HepG2 (cell line): ENCODE results near the gene SSNA1. TPM values are rescaled to one million over a fixed set of nuclear protein-coding genes. Genes with fewer than 3 reads are reported as not detected.

Experiments
- ATAC-seq: fragments of 200-7000 bp; cut with Tn5 transposase; 3 replicates; pipeline ENCODE4 v1.9.1; 2020; ENCODE audit warnings: mild to moderate bottlenecking, moderate library complexity
- BruUV-seq: library from RNA; stranded (reverse); fragments of 400-500 nt; replicated peaks from 2 replicates; lab custom pipeline; 2021; lab: Mats Ljungman, UMichigan
- CTCF ChIA-PET: fragments of 300-600 bp; formaldehyde crosslinking; extraction: SDS; loops from one replicate; lab custom pipeline; 2021; ENCODE audit warnings: low total read pairs, inconsistent platforms, low intra/inter-chr PET ratio; lab: Yijun Ruan, JAX
- POLR2A ChIA-PET: fragments of 350-600 bp; sonication (Branson Sonifier 250); formaldehyde crosslinking; loops from one replicate; lab custom pipeline; 2020; ENCODE audit warnings: antibody characterized with exemption, inconsistent platforms; lab: Yijun Ruan, JAX
- DNase-seq: peaks from one replicate; pipeline ENCODE4 v3.0.0-alpha.2; 2015; ENCODE audit warnings: low spot score
- FAIRE-seq: peaks from 3 replicates; lab custom pipeline; 2011; peaks lifted over from hg19 to GRCh38; lab: Jason Lieb, UNC
- H2AFZ ChIP-seq: one replicate; pipeline ENCODE4 v1.6.1; 2011; ENCODE audit warnings: low read length, inconsistent platforms
- H3K27ac ChIP-seq: fragments of 300-600 bp; 3 replicates; pipeline ENCODE4 v1.8.0; 2011; ENCODE audit warnings: mixed run types, mild to moderate bottlenecking, mixed read lengths, low read length, inconsistent platforms; ENCODE audit not compliant: insufficient read depth; ENCODE audit errors: extremely low read length
- H3K27me3 ChIP-seq, 2 experiments: fragments of 200-600 bp in 1 of 2; 2 replicates in 1 of 2; 3 replicates in 1 of 2; pipeline versions ENCODE4 v1.6.0 to v1.8.0; 2011; ENCODE audit warnings: low read length in 2 of 2, mild to moderate bottlenecking in 2 of 2, moderate library complexity in 2 of 2, inconsistent platforms in 1 of 2; ENCODE audit not compliant: insufficient read depth in 2 of 2, control insufficient read depth in 1 of 2
- H3K36me3 ChIP-seq, 2 experiments: fragments of 200-600 bp in 1 of 2; replicated peaks in 1 of 2; 2 replicates in 1 of 2; 3 replicates in 1 of 2; pipeline versions ENCODE4 v1.5.1 to v1.8.0; 2011; ENCODE audit warnings: low read length in 2 of 2, inconsistent platforms in 1 of 2; ENCODE audit not compliant: insufficient read depth in 2 of 2, control insufficient read depth in 1 of 2
- H3K4me1 ChIP-seq: 2 replicates; pipeline ENCODE4 v1.5.1; 2012; ENCODE audit warnings: low read length, inconsistent platforms; ENCODE audit not compliant: insufficient read depth
- H3K4me2 ChIP-seq: 2 replicates; pipeline ENCODE4 v1.6.0; 2011; ENCODE audit warnings: low read depth, low read length, inconsistent platforms
- H3K4me3 ChIP-seq, 3 experiments: fragments of 200-600 bp in 1 of 3; sonication (generic), shearing (Covaris generic) in 1 of 3; replicated peaks in 1 of 3; 2 replicates each; pipeline ENCODE4 v1.5.1; 2011 to 2016; ENCODE audit warnings: low read length in 3 of 3, inconsistent platforms in 2 of 3, low read depth in 2 of 3, mild to moderate bottlenecking in 2 of 3, control low read depth in 1 of 3, mixed read lengths in 1 of 3; ENCODE audit not compliant: insufficient read depth in 1 of 3
- H3K79me2 ChIP-seq: one replicate; pipeline ENCODE4 v1.6.1; 2011; ENCODE audit warnings: low read length, inconsistent platforms; ENCODE audit not compliant: insufficient read depth
- H3K9ac ChIP-seq: 2 replicates; pipeline ENCODE4 v1.6.0; 2011; ENCODE audit warnings: mild to moderate bottlenecking, low read depth, low read length, inconsistent platforms; ENCODE audit not compliant: insufficient read depth
- H3K9me3 ChIP-seq: 2 replicates; pipeline ENCODE4 v1.5.1; 2012; ENCODE audit warnings: mild to moderate bottlenecking, low read length
- H4K20me1 ChIP-seq: 2 replicates; pipeline ENCODE4 v1.6.0; 2011; ENCODE audit warnings: inconsistent platforms, mild to moderate bottlenecking, low read length, moderate library complexity; ENCODE audit not compliant: insufficient read depth
- CC2D1A ChIP-seq: sonication (generic); formaldehyde crosslinking; IDR thresholded peaks from 2 replicates; pipeline ENCODE4 v1.8.1; 2023; ENCODE audit warnings: mild to moderate bottlenecking, missing genetic modification reagents
- CENPT ChIP-seq: sonication (generic); formaldehyde crosslinking; IDR thresholded peaks from 2 replicates; pipeline ENCODE4 v1.8.0; 2022; ENCODE audit warnings: low read depth, mild to moderate bottlenecking, moderate library complexity, missing genetic modification reagents
- HES4 ChIP-seq: sonication (generic); formaldehyde crosslinking; IDR thresholded peaks from 2 replicates; pipeline ENCODE4 v1.9.0; 2021; ENCODE audit warnings: mild to moderate bottlenecking, missing genetic modification reagents, borderline replicate concordance
- KLF11 ChIP-seq: IDR thresholded peaks from 2 replicates; pipeline ENCODE4 v1.6.1; 2016; ENCODE audit warnings: missing compliant biosample characterization
- MTERF4 ChIP-seq: sonication (generic); formaldehyde crosslinking; IDR thresholded peaks from 2 replicates; pipeline ENCODE4 v1.8.0; 2023; ENCODE audit warnings: mild to moderate bottlenecking, missing genetic modification reagents
- MZF1 ChIP-seq: sonication (generic); formaldehyde crosslinking; IDR thresholded peaks from 2 replicates; pipeline ENCODE4 v1.8.1; 2023; ENCODE audit warnings: mild to moderate bottlenecking, missing genetic modification reagents, borderline replicate concordance
- NFE2 ChIP-seq: sonication (generic); formaldehyde crosslinking; IDR thresholded peaks from 2 replicates; pipeline ENCODE4 v1.4.0; 2020; ENCODE audit warnings: missing genetic modification reagents
- SRF ChIP-seq: IDR thresholded peaks from 2 replicates; pipeline ENCODE4 v1.6.1; 2011; ENCODE audit warnings: mild to moderate bottlenecking, low read depth, low read length, moderate library complexity
- TEAD3 ChIP-seq: optimal IDR thresholded peaks from 2 replicates; pipeline ENCODE3; 2016; ENCODE audit warnings: borderline replicate concordance
- XBP1 ChIP-seq: sonication (generic); formaldehyde crosslinking; IDR thresholded peaks from 2 replicates; pipeline ENCODE4 v1.5.0; 2020; ENCODE audit warnings: missing genetic modification reagents
- ZBTB1 ChIP-seq: sonication (generic); formaldehyde crosslinking; IDR thresholded peaks from 2 replicates; pipeline ENCODE4 v1.4.0; 2020; ENCODE audit warnings: missing genetic modification reagents, borderline replicate concordance
- ZNF563 ChIP-seq: sonication (generic); formaldehyde crosslinking; IDR thresholded peaks from 2 replicates; pipeline ENCODE4 v1.8.0; 2022; ENCODE audit warnings: mild to moderate bottlenecking, moderate library complexity, missing genetic modification reagents
- ZNF670 ChIP-seq: sonication (generic); formaldehyde crosslinking; IDR thresholded peaks from 2 replicates; pipeline ENCODE4 v1.8.0; 2022; ENCODE audit warnings: mild to moderate bottlenecking, missing genetic modification reagents, borderline replicate concordance
- ZNF800 ChIP-seq: sonication (generic); formaldehyde crosslinking; IDR thresholded peaks from 2 replicates; pipeline ENCODE4 v1.4.0; 2020; ENCODE audit warnings: missing genetic modification reagents
- WGBS: methylation state at CpG from one replicate; pipeline ENCODE4 v1.1.6; 2017; ENCODE audit warnings: low lambda C conversion rate; 5-methylcytosine and 5-hydroxymethylcytosine counted together
- in situ Hi-C: cut with HindIII; loops from 2 replicates; pipeline ENCODE4 v1.10.0; 2017; ENCODE audit warnings: low pct_unique_long_range_greater_than_20kb; ENCODE audit not compliant: extremely low pct_ligation_motif_present
- intact Hi-C: fragments of 100-400 bp; cut with micrococcal nuclease; formaldehyde crosslinking; loops from one replicate; pipeline ENCODE4 v1.10.0; 2022; ENCODE audit not compliant: unreplicated experiment
- polyA plus RNA-seq, 8 experiments: library from polyadenylated mRNA; depleted of rRNA in 3 of 8; stranded (reverse) in 7 of 8; unstranded in 1 of 8; fragments of >200 nt; fragmentation: Illumina TruSeq in 4 of 8; extraction: Trizol in 4 of 8; gene quantifications; 2 replicates each; pipeline versions ENCODE4 v1.2.1 to v1.2.3, GENCODE V29; 2011 to 2016; ENCODE audit warnings: low read depth in 4 of 8, missing spikeins in 1 of 8, mixed read lengths in 1 of 8; ENCODE audit not compliant: insufficient read depth in 1 of 8
- total RNA-seq, 5 experiments: library from RNA; depleted of rRNA; stranded (reverse); fragments of >200 nt; fragmentation: Illumina TruSeq; extraction: Trizol; gene quantifications; 2 replicates each; pipeline ENCODE4 v1.2.3, GENCODE V29; 2016; ENCODE audit warnings: low read depth in 1 of 5
- TF ChIP-seq, protein P1 (sequence below): sonication (generic); formaldehyde crosslinking; conservative IDR thresholded peaks from 2 replicates; pipeline ENCODE4 v1.8.0; 2022; ENCODE audit warnings: low read depth, missing genetic modification reagents
- TF ChIP-seq, protein P2 (sequence below): sonication (generic); formaldehyde crosslinking; IDR thresholded peaks from 2 replicates; pipeline ENCODE4 v1.8.0; 2022; ENCODE audit warnings: low read depth, missing genetic modification reagents

SSNA1 gene
- total and polyA plus RNA-seq, 2 of the 13 experiments (the other 11 are each of a cell fraction or from before 2014, with no cell fraction given), result 35.9 to 49.4 TPM

- ChIA-PET POLR2A (no interaction called here), CTCF (no interaction called here)
Observed at GRCh38 chr9:137186385-137186784, 2.1 kb upstream of the SSNA1 start.

More at GRCh38 chr9:137186385-137186784, 2.1 kb upstream of the SSNA1 start:
- ATAC-seq (no peak), DNase-seq (no peak), FAIRE-seq (no peak)
- peaks cover 28% of the 10 kb centered on the region for H3K4me1 ChIP-seq
- H3K4me2 ChIP-seq, result peak overlapping the region; percentile 90
- no peak overlapping the region for H3K27ac ChIP-seq
- peaks cover 21 to 37% of the 10 kb centered on the region in 2 experiments; a peak in 4 of 5 replicates for H3K36me3 ChIP-seq
- H3K4me3 ChIP-seq, result peak overlapping the region in 1 of 3 experiments; percentile 97; a peak in 3 of 6 replicates
- no peak overlapping the region for H3K9ac ChIP-seq
- TF ChIP-seq HES4 (CRISPR knock-in tag) (no peak), CENPT (no peak), TEAD3 (no peak), ZNF670 (CRISPR knock-in tag) (no peak), KLF11 (CRISPR knock-in tag) (no peak), XBP1 (CRISPR knock-in tag) (no peak), NFE2 (no peak), ZNF563 (CRISPR knock-in tag) (no peak), ZBTB1 (no peak), MZF1 (no peak), MTERF4 (CRISPR knock-in tag) (no peak), SRF (no peak), CC2D1A (CRISPR knock-in tag) (no peak), ZNF800 (CRISPR knock-in tag) (no peak)
- TF ChIP-seq, protein P1, sequence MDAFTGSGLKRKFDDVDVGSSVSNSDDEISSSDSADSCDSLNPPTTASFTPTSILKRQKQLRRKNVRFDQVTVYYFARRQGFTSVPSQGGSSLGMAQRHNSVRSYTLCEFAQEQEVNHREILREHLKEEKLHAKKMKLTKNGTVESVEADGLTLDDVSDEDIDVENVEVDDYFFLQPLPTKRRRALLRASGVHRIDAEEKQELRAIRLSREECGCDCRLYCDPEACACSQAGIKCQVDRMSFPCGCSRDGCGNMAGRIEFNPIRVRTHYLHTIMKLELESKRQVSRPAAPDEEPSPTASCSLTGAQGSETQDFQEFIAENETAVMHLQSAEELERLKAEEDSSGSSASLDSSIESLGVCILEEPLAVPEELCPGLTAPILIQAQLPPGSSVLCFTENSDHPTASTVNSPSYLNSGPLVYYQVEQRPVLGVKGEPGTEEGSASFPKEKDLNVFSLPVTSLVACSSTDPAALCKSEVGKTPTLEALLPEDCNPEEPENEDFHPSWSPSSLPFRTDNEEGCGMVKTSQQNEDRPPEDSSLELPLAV (CRISPR knock-in tag), result no peak
- TF ChIP-seq, protein P2, sequence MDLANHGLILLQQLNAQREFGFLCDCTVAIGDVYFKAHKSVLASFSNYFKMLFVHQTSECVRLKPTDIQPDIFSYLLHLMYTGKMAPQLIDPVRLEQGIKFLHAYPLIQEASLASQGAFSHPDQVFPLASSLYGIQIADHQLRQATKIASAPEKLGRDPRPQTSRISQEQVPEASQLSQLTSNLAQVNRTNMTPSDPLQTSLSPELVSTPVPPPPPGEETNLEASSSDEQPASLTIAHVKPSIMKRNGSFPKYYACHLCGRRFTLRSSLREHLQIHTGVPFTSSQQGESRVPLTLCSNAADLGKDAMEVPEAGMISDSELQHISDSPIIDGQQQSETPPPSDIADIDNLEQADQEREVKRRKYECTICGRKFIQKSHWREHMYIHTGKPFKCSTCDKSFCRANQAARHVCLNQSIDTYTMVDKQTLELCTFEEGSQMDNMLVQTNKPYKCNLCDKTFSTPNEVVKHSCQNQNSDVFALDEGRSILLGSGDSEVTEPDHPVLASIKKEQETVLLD (CRISPR knock-in tag), result no peak
- peaks cover 26% of the 10 kb centered on the region for H3K79me2 ChIP-seq
- BruUV-seq, result no TSS peak
- in situ Hi-C loops (loop anchor here (5.0 kb wide), 1 partner anchor 41 kb away; the partner anchor contains the start of genes CYSRT1 and RNF224), intact Hi-C loops (no loop called here)
- H3K27me3 ChIP-seq, result no peaks in the 10 kb centered on the region
- 92% methylated on average over 2 of the region's 6 CpGs for WGBS
- no peak overlapping the region for H2AFZ ChIP-seq
- no peaks in the 10 kb centered on the region for H4K20me1 ChIP-seq
- H3K9me3 ChIP-seq, result no peaks in the 10 kb centered on the region
